KMS-11 (cell line): ENCODE measurements around the gene GAMT.

Source experiments
- H2AFZ ChIP-seq: fragments of 200-600 bp; sonication (generic); 2 replicates; pipeline ENCODE4 v1.6.1; 2016; ENCODE audit warnings: antibody characterized with exemption, mixed run types, low read depth
- H3K27ac ChIP-seq: fragments of 200-600 bp; sonication (generic); 2 replicates; pipeline ENCODE4 v1.6.1; 2016; ENCODE audit warnings: mild to moderate bottlenecking, mixed run types
- H3K27me3 ChIP-seq: fragments of 200-600 bp; sonication (generic); 2 replicates; pipeline ENCODE4 v1.6.1; 2017; ENCODE audit warnings: mild to moderate bottlenecking, low read depth, mixed run types, moderate library complexity; ENCODE audit not compliant: insufficient read depth
- H3K36me3 ChIP-seq: fragments of 200-600 bp; sonication (generic); 2 replicates; pipeline ENCODE4 v1.6.1; 2017; ENCODE audit warnings: mild to moderate bottlenecking, mixed run types; ENCODE audit not compliant: insufficient read depth
- H3K4me1 ChIP-seq: fragments of 200-600 bp; sonication (generic); 2 replicates; pipeline ENCODE4 v1.6.1; 2016; ENCODE audit warnings: mild to moderate bottlenecking, low read depth, mixed run types; ENCODE audit not compliant: poor library complexity, severe bottlenecking
- H3K4me2 ChIP-seq: fragments of 200-600 bp; sonication (generic); 2 replicates; pipeline ENCODE4 v1.7.0; 2016; ENCODE audit warnings: mild to moderate bottlenecking, mixed run types
- H3K4me3 ChIP-seq: fragments of 200-600 bp; sonication (generic); IDR thresholded peaks from 2 replicates; pipeline ENCODE4 v1.6.1; 2017; ENCODE audit warnings: low read depth, low read length, mixed read lengths; ENCODE audit not compliant: insufficient read depth
- H3K79me2 ChIP-seq: fragments of 200-600 bp; sonication (generic); 2 replicates; pipeline ENCODE4 v1.6.1; 2016; ENCODE audit warnings: low read depth, mixed run types; ENCODE audit not compliant: insufficient read depth
- H3K9ac ChIP-seq: fragments of 200-600 bp; sonication (generic); 2 replicates; pipeline ENCODE4 v1.6.1; 2016; ENCODE audit warnings: mild to moderate bottlenecking, mixed run types
- H4K20me1 ChIP-seq: fragments of 200-600 bp; sonication (generic); 2 replicates; pipeline ENCODE4 v1.6.1; 2016; ENCODE audit warnings: mild to moderate bottlenecking, mixed run types; ENCODE audit not compliant: insufficient read depth
- CTCF ChIP-seq: fragments of 200-600 bp; sonication (generic); conservative IDR thresholded peaks from 2 replicates; pipeline ENCODE4 v1.6.1; 2017; ENCODE audit warnings: low read depth, mild to moderate bottlenecking, antibody characterized with exemption, low read length, moderate library complexity, mixed read lengths

The GAMT gene

GRCh38 chr19:1430246-1430645 is 28.9 kb upstream of the GAMT start:
- peaks cover 5% of the 10 kb centered on the region; the same call in 1 of the 2 replicates for H4K20me1 ChIP-seq
- no peak overlapping the region for H3K4me3 ChIP-seq
- H3K27ac ChIP-seq: no peak overlapping the region
- no peaks in the 10 kb centered on the region; the same call in 1 of the 2 replicates for H3K36me3 ChIP-seq
- H3K79me2 ChIP-seq: 0 out of 2 replicates have a peak, but pooled peaks cover 8% of the 10 kb centered on the region
- no peak overlapping the region for H3K4me2 ChIP-seq
- no peak overlapping the region for H3K9ac ChIP-seq
- H2AFZ ChIP-seq: no peak overlapping the region
- H3K27me3 ChIP-seq: no peaks in the 10 kb centered on the region
- no peak for TF ChIP-seq CTCF
- H3K4me1 ChIP-seq: no peaks in the 10 kb centered on the region

GRCh38 chr19:1429750-1430149 is 28.4 kb upstream of the GAMT start:
- Histone ChIP-seq H3K4me2 (no peak overlapping the region), H3K9ac (no peak overlapping the region), H3K79me2 (0 out of 2 replicates have a peak, but pooled peaks cover 10% of the 10 kb centered on the region), H4K20me1 (peaks cover 5% of the 10 kb centered on the region; the same call in 1 of the 2 replicates), H3K36me3 (no peaks in the 10 kb centered on the region; the same call in 1 of the 2 replicates), H3K27ac (no peak overlapping the region), H2AFZ (no peak overlapping the region), H3K27me3 (no peaks in the 10 kb centered on the region), H3K4me3 (no peak overlapping the region), H3K4me1 (no peaks in the 10 kb centered on the region)
- no peak for TF ChIP-seq CTCF

GRCh38 chr19:1428738-1429391 is 27.5 kb upstream of the GAMT start:
- H3K9ac ChIP-seq: no peak overlapping the region
- 0 out of 2 replicates have a peak, but pooled peaks cover 10% of the 10 kb centered on the region for H3K79me2 ChIP-seq
- TF ChIP-seq CTCF: no peak
- H3K4me2 ChIP-seq: no peak overlapping the region
- H4K20me1 ChIP-seq: peaks cover 5% of the 10 kb centered on the region; the same call in 1 of the 2 replicates
- H3K27ac ChIP-seq: no peak overlapping the region
- H3K4me1 ChIP-seq: no peaks in the 10 kb centered on the region
- H3K36me3 ChIP-seq: no peaks in the 10 kb centered on the region; the same call in 1 of the 2 replicates
- H3K27me3 ChIP-seq: no peaks in the 10 kb centered on the region
- no peak overlapping the region for H2AFZ ChIP-seq
- no peak overlapping the region for H3K4me3 ChIP-seq

- no peaks in the 10 kb centered on the region; the same call in 1 of the 2 replicates for H3K36me3 ChIP-seq
- peaks cover 5% of the 10 kb centered on the region; the same call in 1 of the 2 replicates for H4K20me1 ChIP-seq
- no peaks in the 10 kb centered on the region for H3K4me1 ChIP-seq
- H3K9ac ChIP-seq: no peak overlapping the region
- H3K27ac ChIP-seq: no peak overlapping the region
- TF ChIP-seq CTCF: no peak
- no peak overlapping the region for H3K4me3 ChIP-seq
- no peaks in the 10 kb centered on the region for H3K27me3 ChIP-seq
- no peak overlapping the region for H3K4me2 ChIP-seq
- H3K79me2 ChIP-seq: peaks cover 23% of the 10 kb centered on the region; the same call in 1 of the 2 replicates
- H2AFZ ChIP-seq: no peak overlapping the region
Observed at GRCh38 chr19:1427221-1427920, 26.0 kb upstream of the GAMT start.
